ENCODE data around the gene RAB5A.
A peak's percentile ranks its signal among the peaks of the same experiment; 100 is the strongest.
"Not testable (repeated sequence)": the region's sequence is repeated elsewhere in the genome, so short reads cannot be mapped to it uniquely, and the experiment has no call there.

The RAB5A gene

GRCh38 chr3:19946832-19947548, at the start of gene RAB5A:
RAB5A (plus strand) TSS chr3:19947097; CDS start chr3:19950899, 3,802 bp downstream.
- peak; percentile 97 for DNase-seq

DNA sequence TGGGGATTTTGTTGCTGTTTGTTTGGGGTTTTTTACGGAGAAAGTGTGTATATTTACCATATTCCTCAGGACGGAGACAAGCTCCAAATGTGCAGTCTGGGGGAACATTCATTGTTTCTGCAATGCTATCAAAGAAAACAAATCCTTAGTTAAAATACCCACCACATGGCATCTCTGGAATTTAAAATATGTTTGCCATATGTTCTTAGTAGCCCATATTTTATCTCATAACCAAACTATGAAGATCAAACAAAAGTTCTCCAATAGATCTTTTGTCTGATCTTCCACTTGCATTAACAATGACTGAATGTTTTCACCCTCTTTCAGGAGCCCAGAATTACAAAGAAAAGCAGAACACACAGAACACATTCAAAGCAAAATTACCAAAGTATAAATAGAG, 48.2 kb upstream of the RAB5A start:
- DNase-seq = no peak

DNA sequence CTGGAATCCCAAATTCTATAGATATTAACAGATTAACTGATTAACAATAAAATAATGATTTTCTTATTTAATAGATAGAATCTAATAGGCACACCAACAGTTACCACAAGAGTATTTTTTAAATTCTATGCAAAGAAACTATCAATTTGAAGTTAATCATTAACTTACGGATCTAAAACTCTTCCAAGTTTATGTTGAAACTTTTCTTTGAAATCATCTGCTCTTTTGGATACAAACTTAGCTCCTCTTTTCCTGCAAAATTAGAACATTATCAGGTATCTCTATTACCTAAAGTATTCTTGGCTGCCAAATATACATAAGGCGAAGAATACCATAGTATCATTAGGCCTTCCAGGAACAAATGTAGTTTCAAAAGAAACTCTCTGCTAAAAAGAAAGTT, 47.6 kb upstream of the RAB5A start:
- no peak for DNase-seq

GRCh38 chr3:19899833-19900232, 47.1 kb upstream of the RAB5A start:
- DNase-seq = not testable (repeated sequence)

- DNase-seq = no peak
Observed at GRCh38 chr3:19901337-19901736, 45.6 kb upstream of the RAB5A start.

DNA sequence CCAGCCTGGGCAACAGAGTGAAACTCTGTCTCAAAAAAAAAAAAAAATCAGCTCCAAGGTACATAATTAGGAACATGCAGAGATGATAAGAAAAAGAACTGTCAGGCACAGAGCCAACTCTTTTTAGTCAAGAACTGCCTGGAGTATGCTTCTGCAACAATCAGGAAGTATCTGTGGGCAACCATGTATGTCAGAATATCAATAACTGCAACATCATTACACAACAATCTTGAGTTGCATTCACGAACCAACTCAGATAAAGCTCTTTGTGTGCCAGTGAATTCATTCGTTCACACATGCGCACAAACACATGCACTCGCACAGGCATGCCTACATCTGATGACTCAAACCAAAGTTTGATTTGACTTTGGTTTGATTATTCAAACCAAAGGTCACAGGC, 45.0 kb upstream of the RAB5A start:
- DNase-seq = no peak

DNA sequence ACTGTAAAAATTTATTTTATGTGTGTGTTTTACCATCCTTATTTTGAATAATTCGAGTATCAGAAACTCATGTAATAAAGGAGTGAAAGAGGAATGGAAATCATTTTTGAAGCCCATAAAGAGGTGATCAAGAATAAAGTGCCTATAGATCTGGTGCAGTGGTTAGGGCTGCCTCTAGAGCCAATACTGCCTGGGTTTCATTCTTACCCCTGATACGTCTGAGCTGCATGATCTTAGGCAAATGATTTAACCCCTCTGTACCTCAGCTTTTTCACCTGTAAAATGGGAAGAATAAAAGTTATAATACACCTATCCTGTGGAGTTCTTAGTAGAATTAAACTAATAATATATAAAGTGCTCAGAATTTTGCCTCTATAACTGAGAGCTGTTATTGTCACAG, 43.2 kb upstream of the RAB5A start:
- no peak for DNase-seq

DNA sequence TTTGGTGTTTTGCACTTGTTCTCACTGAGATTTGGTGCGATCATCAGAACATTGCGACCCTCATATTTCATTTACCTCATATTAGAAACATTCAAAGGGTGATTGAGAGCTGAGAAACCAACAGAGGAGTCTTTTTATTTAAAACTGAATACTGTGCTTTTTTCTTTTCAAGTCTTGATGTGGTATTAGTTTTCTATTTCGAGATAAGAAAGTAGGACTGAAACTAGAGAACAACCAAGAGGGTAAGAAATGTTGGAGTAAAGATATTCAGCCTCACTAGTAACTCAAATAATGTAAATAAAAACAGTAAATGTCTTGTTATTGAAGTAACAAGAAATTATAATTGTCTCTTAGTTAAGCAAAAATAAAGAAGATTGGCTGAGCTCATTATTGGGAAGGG, 39.4 kb upstream of the RAB5A start:
- no peak for DNase-seq

GRCh38 chr3:19911452-19911851, 35.4 kb upstream of the RAB5A start:
- no peak for DNase-seq

DNA sequence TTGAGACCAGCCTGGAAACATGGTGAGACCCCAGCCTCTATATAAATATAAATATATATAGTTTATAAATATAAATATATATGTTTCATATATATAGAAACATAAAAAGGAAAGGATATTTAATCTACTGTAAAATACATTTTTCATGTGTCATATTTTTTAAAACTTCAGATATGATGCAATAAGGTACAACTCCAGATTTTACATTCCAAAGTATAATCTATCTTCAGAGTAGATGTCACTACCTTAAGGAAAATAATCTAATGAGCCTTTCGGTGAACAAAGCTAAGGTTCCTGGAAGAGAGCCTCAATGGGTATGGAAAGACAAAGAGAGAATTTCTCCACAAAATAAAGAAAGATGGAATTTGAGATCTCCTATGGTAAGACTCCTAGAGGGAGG, 29.7 kb upstream of the RAB5A start:
- no peak for DNase-seq

- DNase-seq = no peak
Observed at GRCh38 chr3:19920401-19921080, 26.4 kb upstream of the RAB5A start.

DNA sequence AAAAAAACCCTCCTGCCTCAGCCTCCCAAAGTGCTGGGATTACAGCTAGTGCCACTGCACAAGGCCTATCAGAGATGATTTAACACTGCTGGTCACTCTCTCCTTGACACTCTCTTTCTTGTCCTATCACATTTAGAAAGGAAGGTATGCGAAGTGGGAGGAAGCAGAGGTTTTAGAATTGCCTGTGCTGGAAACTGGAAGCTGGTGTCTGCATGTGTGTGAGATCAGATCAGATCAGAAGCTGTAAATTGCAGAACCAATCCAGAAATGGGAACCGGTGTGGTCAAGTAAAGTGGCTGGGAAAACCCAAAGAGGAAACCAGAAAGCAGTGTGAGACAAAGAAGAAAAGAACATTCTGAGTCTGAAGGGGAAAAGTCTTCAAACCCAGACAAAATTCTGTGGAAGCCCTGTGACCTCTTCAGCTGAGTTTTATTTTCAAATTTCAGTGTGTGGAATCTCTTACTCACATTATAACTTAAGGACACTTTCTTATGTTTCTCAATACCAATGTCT, 15.7 kb upstream of the RAB5A start:
- peak; percentile 32 for DNase-seq

DNA sequence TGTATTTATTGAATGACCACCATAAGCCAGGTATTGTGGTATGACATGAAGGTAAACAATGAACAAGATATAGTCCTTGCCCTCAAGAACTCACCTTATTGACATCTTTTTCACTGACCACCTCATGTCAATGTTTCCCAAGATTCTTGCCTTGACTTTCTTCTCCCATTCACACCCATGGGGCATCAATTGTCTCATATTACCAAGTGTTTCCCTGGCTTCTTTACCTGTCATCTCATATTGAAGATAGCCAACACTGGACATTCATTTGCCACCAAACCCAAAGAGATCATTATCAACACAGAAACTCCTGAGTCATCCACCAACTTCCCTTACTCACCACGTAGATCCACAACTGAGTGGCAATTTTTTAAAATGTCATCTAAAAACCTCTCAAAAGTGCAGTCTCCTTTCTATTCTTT, 15.1 kb upstream of the RAB5A start:
- no peak for DNase-seq

- DNase-seq = no peak
Observed at GRCh38 chr3:19932422-19932821, 14.5 kb upstream of the RAB5A start.

GRCh38 chr3:19934098-19934566, 12.8 kb upstream of the RAB5A start, which contains the start of gene EFHB:
EFHB (minus strand) TSS chr3:19934217; CDS start chr3:19934018, 199 bp downstream.
- no peak for DNase-seq

DNA sequence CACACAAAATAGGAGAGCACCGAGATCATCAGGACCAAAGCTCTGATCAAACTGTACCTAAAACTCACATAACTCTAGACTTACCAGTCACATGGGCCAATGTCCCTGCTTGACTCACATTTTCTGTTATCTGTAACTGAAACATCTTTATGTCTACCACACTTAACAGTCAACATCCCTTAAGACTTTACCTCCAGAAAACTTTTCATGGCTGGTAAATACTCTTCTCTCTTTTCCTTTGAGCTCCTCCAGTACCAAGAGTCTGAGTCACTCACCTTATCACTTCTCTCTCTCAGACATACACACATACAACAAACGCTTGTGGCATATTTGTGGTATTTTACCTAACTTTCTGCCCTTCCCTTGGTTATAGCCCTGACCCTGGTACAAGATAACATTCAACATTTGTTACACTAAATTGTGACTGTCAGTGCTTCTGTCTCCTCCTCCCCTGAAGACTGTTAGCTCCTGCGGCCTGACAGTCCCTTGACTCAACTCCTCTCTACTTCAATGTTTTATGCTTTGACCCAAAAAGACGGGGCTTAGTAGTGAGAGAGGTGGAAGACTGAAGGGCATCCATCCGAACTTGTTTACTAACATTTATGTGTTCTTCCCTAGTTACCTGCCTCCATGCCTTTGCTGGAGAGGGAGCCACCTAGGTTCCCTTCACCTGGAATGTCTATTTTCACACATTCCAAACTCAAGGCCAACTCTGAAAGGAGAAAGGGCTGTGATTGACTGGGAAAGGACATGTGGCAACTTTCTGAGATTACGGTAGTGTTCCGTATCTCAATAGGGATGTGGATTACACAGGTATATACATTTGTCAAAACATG, 9.2 kb upstream of the RAB5A start:
- DNase-seq = no peak

DNA sequence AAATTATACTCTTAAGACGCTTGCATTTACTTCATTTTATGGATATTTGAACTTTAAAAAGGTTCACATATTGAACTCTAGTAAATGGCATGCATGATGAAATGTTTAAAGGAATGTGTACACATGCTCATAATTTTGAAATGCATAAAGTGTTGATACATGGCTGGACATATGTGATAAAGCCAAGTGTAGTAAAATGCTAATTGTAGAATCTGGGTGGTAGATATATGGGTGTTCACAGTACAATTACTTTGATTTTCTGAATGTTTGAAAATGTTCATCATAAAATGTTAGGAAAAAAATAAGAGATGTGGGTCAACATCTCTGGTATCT, 8.6 kb upstream of the RAB5A start:
- DNase-seq = no peak

DNA sequence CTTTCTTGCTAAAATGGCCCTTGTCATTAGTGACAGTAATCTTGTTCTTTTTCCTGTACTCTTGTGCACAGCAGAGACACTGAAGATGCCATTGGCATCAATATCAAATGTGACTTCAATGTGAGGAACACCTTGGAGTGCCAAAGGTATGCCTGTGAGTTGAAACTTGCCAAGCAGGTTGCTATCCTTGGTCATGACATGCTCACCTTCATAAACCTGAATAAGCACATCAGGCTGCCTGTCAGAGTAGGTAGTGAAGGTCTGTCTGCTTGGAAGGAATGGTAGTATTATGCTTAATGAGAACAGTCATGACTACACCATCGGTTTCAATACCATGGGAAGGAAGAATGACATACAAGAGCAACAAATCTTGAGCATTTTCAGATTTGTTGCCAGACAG, 6.3 kb upstream of the RAB5A start:
- no peak for DNase-seq

GRCh38 chr3:19945534-19945933, 1.4 kb upstream of the RAB5A start:
- no peak for DNase-seq

DNA sequence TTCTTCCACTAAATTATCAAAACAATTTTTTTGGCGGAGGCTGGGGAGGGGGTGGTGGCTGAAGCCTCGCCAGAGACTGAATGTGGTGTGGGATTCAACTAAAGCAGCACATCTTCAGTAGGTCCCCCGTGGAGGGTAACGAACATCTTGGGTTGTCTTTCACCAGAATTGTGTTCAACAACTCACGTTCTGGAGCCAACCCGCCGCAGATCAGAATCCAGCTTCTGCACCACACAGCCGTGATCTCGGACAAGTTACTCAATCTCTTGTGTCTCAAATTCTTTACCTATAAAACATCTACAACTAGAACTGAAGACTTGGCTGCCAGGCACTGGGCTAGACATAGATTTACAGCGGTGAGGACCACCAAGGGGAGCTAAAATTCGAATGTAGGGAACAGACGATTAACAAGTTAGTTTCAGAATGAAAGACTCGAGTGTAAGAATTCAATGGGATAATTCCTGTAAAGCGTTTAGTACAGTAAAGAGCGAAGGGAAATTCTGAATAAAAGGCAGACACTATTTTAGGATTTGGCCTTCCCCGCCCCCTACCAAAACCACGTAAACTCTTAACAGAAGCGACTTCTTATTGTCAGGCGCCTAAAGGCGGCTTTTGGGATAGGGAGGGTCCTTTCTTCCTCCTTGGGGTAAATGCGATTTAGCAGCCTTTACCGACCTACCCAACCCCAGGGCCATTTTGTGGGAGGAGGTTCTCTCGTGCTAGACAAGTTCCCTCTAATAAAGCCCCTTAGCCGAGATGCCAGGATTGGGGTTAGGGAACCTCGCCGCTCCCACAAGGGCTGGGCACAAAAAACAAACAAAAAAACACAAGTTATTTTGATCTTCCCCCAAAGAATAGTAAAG, 697 bp upstream of the RAB5A start:
- DNase-seq = no peak

GRCh38 chr3:19947549-19948225, 790 bp downstream of the RAB5A start:
- peak; percentile 47 for DNase-seq

DNA sequence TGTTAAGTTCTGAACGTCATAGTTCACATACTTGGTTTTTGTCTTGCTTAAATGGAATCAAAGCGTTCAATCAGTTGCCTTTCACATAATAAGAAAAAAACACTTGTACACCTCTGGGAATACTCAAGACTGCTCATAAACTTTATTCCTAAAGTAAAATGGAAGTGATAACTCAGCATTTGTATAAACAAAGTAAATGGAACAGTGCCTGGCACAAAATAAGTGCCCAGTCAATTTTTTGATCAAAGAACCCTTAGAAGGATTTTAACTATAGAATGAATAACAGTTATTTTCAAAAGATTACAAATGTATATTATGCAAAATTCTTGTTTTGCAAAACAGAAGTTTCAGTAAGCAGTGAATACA, 1.3 kb downstream of the RAB5A start:
- DNase-seq = no peak
